Heart left ventricle (tissue), 16 donors: ENCODE data around the gene MTMR4. TPM values are rescaled to one million over a fixed set of nuclear protein-coding genes. Genes with fewer than 3 reads are reported as not detected.

Experiments
- ATAC-seq, 4 donors: fragments of 200-7000 bp; cut with Tn5 transposase; one replicate each; pipeline ENCODE4 v1.9.1; 2020 to 2022; ENCODE audit warnings: moderate library complexity in 4 of 4, mild to moderate bottlenecking in 3 of 4, moderate number of reproducible peaks in 1 of 4
- DNase-seq, 5 donors: peaks; one replicate each; pipeline ENCODE4 v3.0.0-alpha.2; 2020
- H3K27ac ChIP-seq, 12 donors: fragments of 200-600 bp; sonication (generic) in 4 of 12; one replicate each; pipeline versions ENCODE4 v1.5.0 to v1.8.0; 2016 to 2022; ENCODE audit warnings: mild to moderate bottlenecking in 2 of 12
- H3K27me3 ChIP-seq, 9 donors: fragments of 200-600 bp; sonication (generic) in 2 of 9; one replicate each; pipeline versions ENCODE4 v1.5.1 to v1.8.0; 2016 to 2022; ENCODE audit warnings: mild to moderate bottlenecking in 3 of 9
- H3K36me3 ChIP-seq, 9 donors: fragments of 200-600 bp; sonication (generic) in 2 of 9; one replicate each; pipeline versions ENCODE4 v1.5.0 to v1.8.0; 2018 to 2022; ENCODE audit warnings: mild to moderate bottlenecking in 2 of 9
- H3K4me1 ChIP-seq, 12 donors: fragments of 200-600 bp; sonication (generic) in 4 of 12; one replicate each; pipeline versions ENCODE4 v1.5.0 to v1.8.0; 2016 to 2022; ENCODE audit warnings: mild to moderate bottlenecking in 3 of 12
- H3K4me3 ChIP-seq, 12 donors: fragments of 200-600 bp; sonication (generic) in 4 of 12; one replicate each; pipeline versions ENCODE4 v1.5.0 to v1.8.0; 2017 to 2022; ENCODE audit warnings: mild to moderate bottlenecking in 9 of 12, moderate library complexity in 4 of 12
- H3K9me3 ChIP-seq, 12 donors: fragments of 200-600 bp; sonication (generic) in 4 of 12; one replicate each; pipeline versions ENCODE4 v1.5.0 to v1.8.0; 2016 to 2022; ENCODE audit warnings: mild to moderate bottlenecking in 1 of 12
- POLR2A ChIP-seq, 2 donors: fragments of 450-650 bp; IDR thresholded peaks; one replicate each; pipeline ENCODE4 v1.6.1; 2017; ENCODE audit warnings: antibody characterized with exemption in 2 of 2, mild to moderate bottlenecking in 2 of 2, moderate library complexity in 2 of 2
- WGBS, 4 donors: extraction: QIAGEN DNeasy Blood & Tissue Kit in 2 of 4; methylation state at CpG; one replicate each; pipeline versions ENCODE4 v1.1.5 to v1.1.7; 2013 to 2018; 5-methylcytosine and 5-hydroxymethylcytosine counted together
- intact Hi-C, 10 donors: fragments of 100-400 bp; cut with DNase I; formaldehyde crosslinking; loops; one replicate each; pipeline versions ENCODE4 v1.11.1 to v1.14.2; 2022
- polyA plus RNA-seq, 2 donors: library from polyadenylated mRNA; stranded (reverse); fragments of 200-250 nt; gene quantifications; one replicate each; pipeline ENCODE4 v1.2.3, GENCODE V29; 2013
- total RNA-seq, 9 donors: library from RNA; depleted of rRNA in 2 of 9; stranded (reverse); fragments of >200 nt in 2 of 9; fragmentation: NEBNext Ultra II Directional in 3 of 9; extraction: Animal tissue kit (Norgen Biotek cat#: 25700) in 3 of 9; gene quantifications; one replicate each; pipeline versions ENCODE4 v1.1.0 to v1.2.4, GENCODE V29; 2016 to 2023
- TF ChIP-seq, protein P1 (sequence below), 12 donors: fragments of 200-600 bp; sonication (generic) in 4 of 12; IDR thresholded peaks; one replicate each; pipeline versions ENCODE4 v1.5.0 to v1.8.0; 2018 to 2022; ENCODE audit warnings: antibody characterized with exemption in 12 of 12, mild to moderate bottlenecking in 5 of 12
- donor health status: ischemic (EF 13 %, LVEDD 7.1; RV severe dilation, severe dysfunction).
- donor health status: healthy with polysubstance abuse.
- donor health status: DM: no; HTN: yes; CAD: no.
- donor health status: DM: no; HTN: no; CAD: no.
- donor health status: ischemic (EF 25% LVEDD 6.9; RV normal size, moderate dysfunction).
- donor health status: ischemic (EF 25% LVEDD 5.7; RV mildly dilated, moderate dysfunction).
- donor health status: healthy.
- donor health status: DM: yes; HTN: yes; CAD: no.
- donor health status: ischemic (EF 35%, LVEDD 5.7; RV mildly dilated, moderate dysfunction).
- donor health status: nonischemic (EF 11% LVEDD 7.7; RV severe dilation, severe dysfunction).
- donor health status: DM: yes; HTN: yes; CAD: no.
- donor health status: PGD.
- donor health status: ischemic (EF 29% LVEDD 5.4; RV normal size, mild dysfunction).
- donor health status: nonischemic (EF 23%, LVEDD 6.1; RV moderate dilation, normal function).

MTMR4 gene
- total and polyA plus RNA-seq, 11 donors = 9.1 to 24.9 (median 19.8) TPM

DNA sequence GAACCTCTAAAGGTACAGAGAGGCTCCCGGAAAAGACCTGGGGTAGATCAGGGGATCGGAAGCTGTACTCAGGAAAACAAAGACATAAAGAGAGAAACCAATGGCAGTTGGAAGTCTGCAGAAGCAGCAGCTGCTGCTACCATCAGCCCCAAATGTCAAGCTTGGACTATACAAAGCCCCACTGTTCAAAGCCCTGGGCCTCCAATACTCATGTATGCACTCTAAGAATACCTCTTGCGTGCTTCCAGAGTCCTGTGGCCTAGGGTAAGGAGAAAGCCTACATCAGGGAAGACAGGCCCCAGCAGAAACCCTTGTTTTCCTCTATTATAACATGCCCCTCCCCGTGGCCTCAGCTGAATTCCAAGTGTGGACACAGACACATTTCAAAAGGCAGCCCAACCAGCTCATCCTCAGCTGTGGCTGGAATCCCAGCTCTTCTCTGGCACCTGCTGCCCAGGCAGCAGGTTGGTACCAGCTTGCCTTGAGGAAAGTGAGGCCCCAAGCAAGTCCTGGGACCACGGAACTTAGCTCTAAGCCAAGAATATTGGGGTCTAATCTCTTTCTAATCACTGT is 19.3 kb upstream of the MTMR4 start:
- TF ChIP-seq POLR2A (IDR thresholded peaks at IDR 0.05) = no peak
- TF ChIP-seq, protein P1, sequence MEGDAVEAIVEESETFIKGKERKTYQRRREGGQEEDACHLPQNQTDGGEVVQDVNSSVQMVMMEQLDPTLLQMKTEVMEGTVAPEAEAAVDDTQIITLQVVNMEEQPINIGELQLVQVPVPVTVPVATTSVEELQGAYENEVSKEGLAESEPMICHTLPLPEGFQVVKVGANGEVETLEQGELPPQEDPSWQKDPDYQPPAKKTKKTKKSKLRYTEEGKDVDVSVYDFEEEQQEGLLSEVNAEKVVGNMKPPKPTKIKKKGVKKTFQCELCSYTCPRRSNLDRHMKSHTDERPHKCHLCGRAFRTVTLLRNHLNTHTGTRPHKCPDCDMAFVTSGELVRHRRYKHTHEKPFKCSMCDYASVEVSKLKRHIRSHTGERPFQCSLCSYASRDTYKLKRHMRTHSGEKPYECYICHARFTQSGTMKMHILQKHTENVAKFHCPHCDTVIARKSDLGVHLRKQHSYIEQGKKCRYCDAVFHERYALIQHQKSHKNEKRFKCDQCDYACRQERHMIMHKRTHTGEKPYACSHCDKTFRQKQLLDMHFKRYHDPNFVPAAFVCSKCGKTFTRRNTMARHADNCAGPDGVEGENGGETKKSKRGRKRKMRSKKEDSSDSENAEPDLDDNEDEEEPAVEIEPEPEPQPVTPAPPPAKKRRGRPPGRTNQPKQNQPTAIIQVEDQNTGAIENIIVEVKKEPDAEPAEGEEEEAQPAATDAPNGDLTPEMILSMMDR (IDR thresholded peaks at IDR 0.05) = no peak
- H3K36me3 ChIP-seq = no peaks in the 10 kb centered on the region
- WGBS, 4 donors = 94 to 97% (median 95%) methylated on average over 5 of the region's 5 CpGs
- intact Hi-C loops = loop anchor here in 4 of 10 donors (5.0 to 10.0 kb wide), 3 partner anchors 44 to 151 kb away; no protein-coding TSS in a partner anchor
- peaks cover 5 to 79% (median 36%) of the 10 kb centered on the region in 12 donors for H3K4me1 ChIP-seq
- no peak overlapping the region for H3K4me3 ChIP-seq
- ATAC-seq = no peak
- H3K27ac ChIP-seq = no peak overlapping the region
- DNase-seq = no peak
- H3K27me3 ChIP-seq = peaks cover 0 to 5% (median 0%) of the 10 kb centered on the region in 9 donors
- no peaks in the 10 kb centered on the region for H3K9me3 ChIP-seq

DNA sequence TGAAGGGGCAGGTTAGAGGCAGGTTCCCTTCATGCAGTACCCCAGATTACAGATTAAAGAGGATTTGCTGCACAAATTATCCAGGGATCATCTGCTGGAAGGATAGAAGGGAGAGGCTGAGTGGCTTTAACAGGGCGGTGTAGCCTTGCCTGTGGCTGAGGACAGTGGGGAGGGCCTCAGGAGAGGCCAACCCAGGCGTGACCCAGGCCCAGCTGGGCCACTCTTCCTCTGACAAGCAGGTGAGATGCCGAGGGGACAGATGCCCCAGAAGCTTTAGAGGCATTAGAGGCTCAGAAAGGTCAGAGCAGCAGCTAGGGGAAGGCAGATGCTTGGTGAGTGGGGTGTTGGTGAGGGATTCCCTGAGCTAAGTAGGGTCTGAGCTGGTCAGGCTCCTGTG is 18.1 kb upstream of the MTMR4 start:
- no peak for ATAC-seq

DNA sequence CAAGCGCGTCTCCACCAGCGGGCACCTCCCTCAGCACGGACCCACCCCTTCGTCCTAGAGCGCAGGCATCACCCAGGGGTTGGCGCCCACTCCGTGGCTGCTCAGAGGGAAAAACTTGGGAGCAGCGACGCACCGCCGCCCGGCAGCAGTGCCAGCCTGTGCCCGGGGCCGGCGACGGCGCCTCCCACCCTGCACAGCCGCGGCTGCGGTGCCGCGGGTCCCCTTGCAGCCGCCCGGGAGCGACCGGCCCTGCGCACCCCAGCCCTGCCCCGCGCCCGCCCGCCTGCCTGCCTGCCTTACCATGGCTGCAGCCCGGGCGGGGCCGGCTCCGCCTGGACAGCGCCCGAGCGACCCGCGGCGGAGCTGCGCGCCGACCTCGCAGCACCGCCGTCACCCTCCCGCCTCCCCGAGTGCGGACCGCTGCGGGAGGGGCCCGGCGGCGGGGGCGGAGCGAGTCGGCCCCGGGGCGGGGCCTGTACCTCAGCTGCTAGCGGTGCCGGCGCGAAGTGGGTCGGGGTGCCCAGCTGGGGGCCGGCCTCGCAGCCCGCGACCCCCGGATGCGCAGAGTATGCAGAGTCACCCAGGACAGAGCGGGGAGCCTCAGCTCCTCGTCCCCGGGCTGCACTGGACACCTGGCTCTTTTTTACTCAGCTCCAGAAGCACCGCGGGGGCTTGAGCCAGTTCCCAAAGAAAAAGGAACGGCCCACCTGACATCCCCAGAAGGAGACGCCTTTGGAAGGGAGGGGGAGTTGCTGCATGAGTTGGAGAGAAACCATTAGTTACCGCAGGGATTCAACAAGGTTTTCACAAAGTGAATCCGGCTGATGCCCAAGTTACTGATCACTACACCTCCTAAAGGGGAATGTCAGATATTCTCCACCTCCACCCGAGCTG is 17.5 kb upstream of the MTMR4 start:
- WGBS, 4 donors = 2 to 4% (median 2%) methylated on average over 42 to 82 of the region's 82 CpGs

More for the DNA sequence above, 18.1 kb upstream of the MTMR4 start:
- peak overlapping the region in 5 of 12 donors; percentile 51 to 78 (median 69) for H3K27ac ChIP-seq
- H3K4me3 ChIP-seq = peak overlapping the region in 11 of 12 donors; percentile 40 to 80 (median 64)
- WGBS, 4 donors = 49 to 82% (median 65%) methylated on average over 3 of the region's 3 CpGs
- peaks cover 0 to 5% (median 0%) of the 10 kb centered on the region in 9 donors for H3K27me3 ChIP-seq
- no peak for TF ChIP-seq POLR2A (IDR thresholded peaks at IDR 0.05)
- TF ChIP-seq, protein P1 (IDR thresholded peaks at IDR 0.05) = no peak
- DNase-seq = no peak
- H3K36me3 ChIP-seq = no peaks in the 10 kb centered on the region
- peaks cover 4 to 80% (median 38%) of the 10 kb centered on the region in 12 donors for H3K4me1 ChIP-seq
- intact Hi-C loops = loop anchor here in 4 of 10 donors (5.0 to 10.0 kb wide), 3 partner anchors 45 to 152 kb away; no protein-coding TSS in a partner anchor
- H3K9me3 ChIP-seq = no peaks in the 10 kb centered on the region

More for the DNA sequence above, 17.5 kb upstream of the MTMR4 start:
- peak; percentile 33 to 88 (median 79) for ATAC-seq
- TF ChIP-seq, protein P1 (IDR thresholded peaks at IDR 0.05) = no peak
- peak in 1 of 2 donors; percentile 42 for TF ChIP-seq POLR2A (IDR thresholded peaks at IDR 0.05)
- Histone ChIP-seq H3K9me3 (no peaks in the 10 kb centered on the region), H3K36me3 (no peaks in the 10 kb centered on the region), H3K27me3 (peaks cover 0 to 5% (median 0%) of the 10 kb centered on the region in 9 donors), H3K27ac (peak overlapping the region; percentile 9 to 78 (median 68)), H3K4me3 (peak overlapping the region; percentile 40 to 88 (median 64)), H3K4me1 (peaks cover 4 to 86% (median 45%) of the 10 kb centered on the region in 12 donors)
- intact Hi-C loops = loop anchor here in 4 of 10 donors (5.0 to 10.0 kb wide), 3 partner anchors 45 to 153 kb away; no protein-coding TSS in a partner anchor
- peak; percentile 68 to 84 (median 76) for DNase-seq
